Hepatocyte (in vitro differentiated cells): ENCODE data around the gene TREM1.
"Not testable (repeated sequence)": the region's sequence is repeated elsewhere in the genome, so short reads cannot be mapped to it uniquely, and the experiment has no call there.

ENCODE experiments used
- CTCF ChIP-seq: fragments of 200-600 bp; sonication (generic); IDR thresholded peaks from 2 replicates; pipeline ENCODE4 v1.5.1; 2016; ENCODE audit warnings: antibody characterized with exemption, mild to moderate bottlenecking; ENCODE audit not compliant: poor library complexity
- EZH2 ChIP-seq: fragments of 200-600 bp; sonication (generic); IDR thresholded peaks from 2 replicates; pipeline ENCODE4 v1.6.1; 2016; ENCODE audit warnings: antibody characterized with exemption, mild to moderate bottlenecking, borderline replicate concordance
- EZH2phosphoT487 ChIP-seq: fragments of 200-600 bp; sonication (generic); IDR thresholded peaks from one replicate; pipeline ENCODE4 v1.6.1; 2018; ENCODE audit warnings: antibody characterized with exemption, mild to moderate bottlenecking, low read depth, moderate library complexity; ENCODE audit not compliant: unreplicated experiment, severe bottlenecking

- TF ChIP-seq EZH2, CTCF, EZH2phosphoT487: not testable (repeated sequence)
Measured at GRCh38 chr6:41246529-41246928, 40.0 kb downstream of the TREM1 start.
